Aorta (tissue), 5 donors: ENCODE results near the gene FAM107B. TPM values are rescaled to one million over a fixed set of nuclear protein-coding genes. Genes with fewer than 3 reads are reported as not detected.

Experiments used
- ATAC-seq: fragments of 200-7000 bp; cut with Tn5 transposase; one replicate; pipeline ENCODE4 v1.9.1; 2022; ENCODE audit warnings: moderate library complexity; ENCODE audit not compliant: low FRiP score
- DNase-seq, 2 donors: peaks; one replicate each; pipeline ENCODE4 v3.0.0-alpha.2; 2020
- H3K27ac ChIP-seq, 2 donors: one replicate each; pipeline ENCODE4 v1.5.1; 2013; ENCODE audit warnings: low read length in 2 of 2, mild to moderate bottlenecking in 2 of 2, moderate library complexity in 2 of 2, control low read depth in 1 of 2, inconsistent platforms in 1 of 2, low read depth in 1 of 2
- H3K27me3 ChIP-seq, 2 donors: one replicate each; pipeline ENCODE4 v1.6.1; 2013; ENCODE audit warnings: control low read depth in 1 of 2, low read length in 1 of 2, mild to moderate bottlenecking in 1 of 2, moderate library complexity in 1 of 2; ENCODE audit not compliant: insufficient read depth in 2 of 2, control insufficient read depth in 1 of 2
- H3K36me3 ChIP-seq, 2 donors: one replicate each; pipeline ENCODE4 v1.6.1; 2013; ENCODE audit warnings: control low read depth in 1 of 2, low read length in 1 of 2, mild to moderate bottlenecking in 1 of 2; ENCODE audit not compliant: insufficient read depth in 2 of 2, control insufficient read depth in 1 of 2
- H3K4me1 ChIP-seq, 2 donors: one replicate each; pipeline ENCODE4 v1.6.1; 2013; ENCODE audit warnings: low read length in 2 of 2, control low read depth in 1 of 2, mild to moderate bottlenecking in 1 of 2, moderate library complexity in 1 of 2; ENCODE audit not compliant: insufficient read depth in 2 of 2, control insufficient read depth in 1 of 2
- H3K4me3 ChIP-seq, 2 donors: one replicate each; pipeline ENCODE4 v1.5.1; 2013; ENCODE audit warnings: low read length in 2 of 2, control low read depth in 1 of 2, mild to moderate bottlenecking in 1 of 2
- H3K9me3 ChIP-seq: one replicate; pipeline ENCODE4 v1.6.1; 2013; ENCODE audit warnings: mild to moderate bottlenecking, low read length; ENCODE audit not compliant: control insufficient read depth
- WGBS, 2 donors: extraction: QIAGEN DNeasy Blood & Tissue Kit; methylation state at CpG; one replicate each; pipeline ENCODE4 v1.1.7; 2013; 5-methylcytosine and 5-hydroxymethylcytosine counted together
- intact Hi-C, 2 donors: fragments of 100-400 bp; cut with DNase I; formaldehyde crosslinking; loops; one replicate each; pipeline versions ENCODE4 v1.14.2 to v1.15.0; 2022
- polyA plus RNA-seq, 2 donors: library from polyadenylated mRNA; stranded (reverse); fragments of 200-250 nt; gene quantifications; one replicate each; pipeline ENCODE4 v1.2.3, GENCODE V29; 2013
- total RNA-seq, 2 donors: library from RNA; stranded (reverse); fragmentation: NEBNext Ultra II Directional; extraction: Animal tissue kit (Norgen Biotek cat#: 25700); gene quantifications; one replicate each; pipeline ENCODE4 v1.2.1, GENCODE V29; 2021
- donor health status: healthy with polysubstance abuse.
- donor health status: Bipolar disorder and iron deficiency.
- donor health status: DM: no; HTN: no; CAD: no.
- donor health status: DM: no; HTN: no; CAD: no.
- donor health status: DM: yes; HTN: yes; CAD: no.

FAM107B gene
- total and polyA plus RNA-seq, 4 donors = 16.6 to 58.5 (median 33.1) TPM

DNA sequence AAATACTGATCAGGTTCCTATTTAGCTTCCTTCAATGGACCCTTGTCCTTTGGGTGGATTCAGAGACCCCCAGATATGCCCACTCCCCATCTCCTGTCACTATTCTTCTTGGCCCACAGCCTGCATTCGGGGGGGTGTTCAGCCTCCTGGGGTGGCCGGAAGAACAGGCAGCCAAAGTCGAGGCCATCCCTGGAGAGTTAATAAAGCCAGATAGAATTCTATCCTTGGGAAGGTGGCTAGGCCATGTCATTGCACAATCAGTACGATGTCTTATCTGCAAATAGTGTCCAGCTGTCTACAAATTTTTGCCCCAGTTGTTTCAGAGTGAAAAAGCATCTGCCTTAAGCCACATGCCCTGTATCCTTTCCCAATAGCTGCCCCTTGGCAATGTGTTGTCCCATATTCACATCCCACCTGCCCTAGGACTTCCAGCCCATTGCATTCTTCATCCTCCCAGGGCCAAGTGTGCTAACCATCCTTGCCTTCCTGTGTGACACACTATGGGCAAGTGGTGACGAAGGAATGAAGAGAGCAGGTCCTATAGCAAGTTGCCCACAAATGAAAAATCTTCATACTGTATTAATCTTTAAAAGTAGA is 9.9 kb upstream of the FAM107B start:
- intact Hi-C loops = no loop called here
- WGBS, 2 donors = 84 to 87% methylated on average over 5 of the region's 5 CpGs

DNA sequence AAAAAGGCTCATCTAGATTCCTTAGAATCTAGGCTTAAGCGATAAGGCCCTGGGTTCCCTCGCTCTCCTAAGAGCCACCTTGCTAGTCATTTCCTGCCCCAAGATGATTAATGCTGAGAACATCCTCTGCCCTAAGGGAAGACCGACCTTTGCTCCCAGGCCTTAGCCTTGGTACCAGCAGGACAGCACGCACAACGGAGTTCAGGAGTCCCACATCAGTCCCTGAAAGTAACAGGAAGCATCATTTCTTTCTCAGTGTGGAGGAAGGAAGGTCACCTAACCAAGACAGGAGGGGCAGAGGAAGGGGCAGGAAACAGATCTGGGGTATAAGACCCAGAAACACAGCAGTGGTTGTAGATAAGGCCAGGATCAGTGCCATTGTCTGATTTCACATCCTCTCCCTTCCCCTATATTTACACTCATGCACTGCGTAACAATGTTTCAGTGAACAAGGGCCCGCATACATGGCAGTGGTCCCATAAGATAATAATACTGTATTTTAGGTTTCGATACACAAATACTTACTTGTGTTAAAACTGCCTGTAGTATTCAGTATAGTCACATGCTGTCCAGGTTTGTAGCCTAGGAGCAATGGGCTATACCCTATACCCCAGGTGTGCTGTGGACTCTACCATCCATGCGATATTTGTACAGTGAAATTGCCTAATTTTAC is 8.1 kb upstream of the FAM107B start:
- intact Hi-C loops = no loop called here
- 81 to 91% methylated on average over 9 of the region's 9 CpGs for WGBS, 2 donors
- Histone ChIP-seq H3K36me3 (no peaks in the 10 kb centered on the region), H3K27ac (no peak overlapping the region), H3K27me3 (no peaks in the 10 kb centered on the region), H3K4me3 (no peak overlapping the region), H3K9me3 (no peaks in the 10 kb centered on the region), H3K4me1 (no peaks in the 10 kb centered on the region)
- no peak for DNase-seq
- peak; percentile 47 for ATAC-seq

More for the DNA sequence above, 9.9 kb upstream of the FAM107B start:
- Histone ChIP-seq H3K4me3 (no peak overlapping the region), H3K27me3 (no peaks in the 10 kb centered on the region), H3K27ac (no peak overlapping the region), H3K9me3 (no peaks in the 10 kb centered on the region), H3K36me3 (no peaks in the 10 kb centered on the region), H3K4me1 (no peaks in the 10 kb centered on the region)
- ATAC-seq (no peak), DNase-seq (no peak)

DNA sequence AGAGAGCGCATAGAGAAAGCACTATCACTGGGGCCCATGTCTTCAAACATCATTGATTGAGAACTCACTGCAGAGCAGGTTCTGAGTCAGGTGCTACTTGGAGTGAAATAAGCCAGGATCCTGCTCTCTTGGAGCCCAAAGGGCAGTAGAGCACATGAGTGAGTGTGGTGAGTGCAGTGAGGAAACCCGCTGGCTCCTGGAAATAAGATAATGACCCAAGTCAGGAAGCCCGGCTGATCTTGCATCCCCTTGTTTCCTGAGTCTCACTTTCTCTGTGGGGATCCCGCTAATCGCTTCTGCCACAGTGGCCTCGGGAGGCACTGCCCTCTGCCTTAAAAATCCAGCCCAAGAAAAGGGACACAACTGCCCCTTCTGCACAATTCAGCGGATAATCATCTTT is 7.1 kb upstream of the FAM107B start:
- no peak overlapping the region for H3K27ac ChIP-seq
- intact Hi-C loops = no loop called here
- 85 to 87% methylated on average over 7 of the region's 7 CpGs for WGBS, 2 donors
- H3K36me3 ChIP-seq = no peaks in the 10 kb centered on the region
- H3K9me3 ChIP-seq = no peaks in the 10 kb centered on the region
- no peaks in the 10 kb centered on the region for H3K4me1 ChIP-seq
- no peak overlapping the region for H3K4me3 ChIP-seq
- DNase-seq = no peak
- ATAC-seq = no peak
- no peaks in the 10 kb centered on the region for H3K27me3 ChIP-seq

DNA sequence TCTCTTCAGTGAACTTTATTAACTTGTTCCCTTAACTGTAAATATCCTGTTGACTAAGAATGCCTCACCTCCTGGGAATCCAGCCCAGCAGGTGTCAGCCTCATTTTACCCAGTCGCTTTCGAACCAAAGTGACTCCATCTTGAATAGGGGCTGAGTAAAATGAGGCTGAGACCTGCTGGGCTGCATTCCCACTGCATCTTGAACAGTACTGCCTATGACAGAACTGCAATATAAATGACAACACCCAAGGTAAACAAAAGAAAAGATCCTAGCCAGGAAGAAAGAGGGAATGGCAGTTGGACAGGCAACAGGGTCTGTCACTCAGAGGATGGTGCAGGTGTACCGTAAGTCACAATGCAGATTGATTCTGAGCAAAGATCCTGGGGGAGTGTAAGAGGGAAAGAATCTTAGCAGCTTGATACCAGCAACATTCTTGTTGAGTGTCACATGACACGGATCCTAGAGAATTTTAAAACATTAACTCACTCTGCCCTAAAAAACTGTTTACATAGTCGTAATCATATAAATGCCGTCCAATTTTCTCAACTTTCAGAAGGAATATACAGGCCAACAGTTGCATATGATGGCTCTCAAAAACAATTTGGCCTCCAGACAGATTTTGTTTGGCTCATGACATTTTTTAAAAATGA is 4.4 kb upstream of the FAM107B start:
- peak; percentile 15 for ATAC-seq
- Histone ChIP-seq H3K27me3 (no peaks in the 10 kb centered on the region), H3K36me3 (no peaks in the 10 kb centered on the region), H3K4me3 (no peak overlapping the region), H3K4me1 (no peaks in the 10 kb centered on the region), H3K27ac (no peak overlapping the region), H3K9me3 (no peaks in the 10 kb centered on the region)
- intact Hi-C loops = no loop called here
- WGBS, 2 donors = 27 to 28% methylated on average over 6 of the region's 6 CpGs
- DNase-seq = no peak

DNA sequence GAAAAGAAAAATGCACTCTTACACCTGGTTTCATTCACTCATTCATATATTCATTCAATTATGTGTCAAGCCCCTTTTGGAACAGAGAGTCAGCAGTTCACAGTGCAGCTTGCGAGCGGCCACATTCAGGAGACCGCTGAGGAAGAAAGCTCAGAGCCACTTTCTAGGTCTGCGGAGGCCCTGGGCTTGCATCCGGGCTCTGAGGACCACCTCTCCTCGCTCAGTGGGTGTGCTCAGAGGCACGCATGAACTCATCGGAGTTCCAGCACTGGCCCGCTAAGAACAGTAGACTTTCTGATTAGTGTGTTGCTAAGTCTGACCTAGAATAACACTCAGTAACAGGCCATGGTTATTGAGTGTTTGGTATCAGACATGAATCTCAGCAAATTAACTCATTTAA is 1.8 kb upstream of the FAM107B start:
- H3K36me3 ChIP-seq = no peaks in the 10 kb centered on the region
- no peak overlapping the region for H3K4me3 ChIP-seq
- no peaks in the 10 kb centered on the region for H3K9me3 ChIP-seq
- intact Hi-C loops = no loop called here
- 91 to 93% methylated on average over 9 of the region's 9 CpGs for WGBS, 2 donors
- no peaks in the 10 kb centered on the region for H3K4me1 ChIP-seq
- H3K27ac ChIP-seq = no peak overlapping the region
- ATAC-seq (no peak), DNase-seq (no peak)
- no peaks in the 10 kb centered on the region for H3K27me3 ChIP-seq

DNA sequence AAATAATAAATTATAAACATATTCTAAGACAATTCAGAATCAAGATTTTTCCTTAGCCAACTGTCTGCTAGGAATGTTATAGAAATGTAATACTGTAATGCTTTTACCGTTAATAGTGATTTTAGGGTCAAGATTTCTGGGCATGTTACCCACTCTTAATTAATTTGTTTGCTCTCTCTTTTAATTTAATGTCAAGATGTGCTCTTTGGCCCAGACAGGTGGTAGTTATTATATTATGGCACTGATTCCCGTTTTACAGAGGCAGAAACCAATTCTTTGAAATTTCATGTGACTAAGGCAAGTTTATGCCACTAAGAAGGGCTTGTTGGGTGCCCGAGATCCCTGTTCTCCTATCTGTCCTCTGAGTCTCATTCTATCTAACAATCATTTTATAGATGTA is 959 bp upstream of the FAM107B start:
- no peak for ATAC-seq
- DNase-seq = no peak
- intact Hi-C loops = no loop called here
- no peak overlapping the region for H3K27ac ChIP-seq
- no peak overlapping the region for H3K4me3 ChIP-seq
- 91% methylated on average over 3 of the region's 3 CpGs for WGBS, 2 donors
- no peaks in the 10 kb centered on the region for H3K27me3 ChIP-seq
- H3K9me3 ChIP-seq = no peaks in the 10 kb centered on the region
- no peaks in the 10 kb centered on the region for H3K36me3 ChIP-seq
- no peaks in the 10 kb centered on the region for H3K4me1 ChIP-seq

DNA sequence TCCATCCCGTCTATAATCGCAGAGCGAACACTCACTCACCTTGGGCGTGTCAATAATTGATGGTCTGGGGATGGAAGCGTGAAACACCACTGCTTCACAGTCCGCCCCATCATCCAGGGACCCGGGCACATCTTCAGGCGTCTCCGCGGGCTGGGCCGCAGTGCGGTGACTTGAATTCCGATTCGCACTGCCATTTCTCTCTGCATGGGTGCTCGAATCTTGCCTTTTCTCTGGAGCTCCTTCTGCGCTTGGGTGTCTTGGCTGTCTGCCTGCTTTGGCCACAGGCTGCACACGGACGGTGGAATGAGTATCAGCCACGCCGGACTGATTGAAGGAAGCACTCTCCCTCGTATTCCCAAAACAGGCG is 500 bp downstream of the FAM107B start:
- no peak overlapping the region for H3K27ac ChIP-seq
- WGBS, 2 donors = 92 to 94% methylated on average over 22 of the region's 22 CpGs
- DNase-seq (no peak), ATAC-seq (no peak)
- H3K4me3 ChIP-seq = no peak overlapping the region
- H3K27me3 ChIP-seq = no peaks in the 10 kb centered on the region
- H3K4me1 ChIP-seq = no peaks in the 10 kb centered on the region
- H3K9me3 ChIP-seq = no peaks in the 10 kb centered on the region
- intact Hi-C loops = no loop called here
- no peaks in the 10 kb centered on the region for H3K36me3 ChIP-seq

DNA sequence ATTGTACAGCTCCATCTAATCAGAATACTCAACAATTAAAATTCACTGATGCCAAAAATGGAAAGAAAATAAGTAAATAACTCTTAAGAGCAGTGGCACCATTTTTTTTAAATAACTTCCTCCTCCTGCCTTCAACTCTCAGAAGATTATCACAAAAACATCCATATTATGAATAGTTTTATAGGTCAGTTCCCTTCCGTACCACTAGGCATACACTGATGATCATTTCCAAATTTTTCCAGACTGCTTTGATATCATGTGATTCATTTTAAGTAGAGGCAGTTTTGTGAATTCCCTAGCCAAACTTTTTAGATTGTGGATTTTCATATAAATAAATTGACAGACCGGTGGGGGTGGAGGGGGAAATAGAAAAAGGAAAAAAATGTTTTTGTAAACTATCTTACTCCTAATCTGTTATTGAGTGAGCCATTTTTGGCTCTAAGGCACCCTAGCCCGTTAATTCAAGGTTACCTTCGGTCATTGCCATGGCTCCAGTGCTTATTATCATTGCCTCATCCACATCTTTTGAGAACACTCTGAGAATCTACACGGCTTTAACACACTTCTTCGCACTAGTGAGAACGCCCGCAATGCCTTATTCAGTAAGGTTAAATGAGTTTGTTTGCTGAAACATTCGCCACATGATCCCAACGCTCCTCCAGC is 1.0 kb downstream of the FAM107B start:
- H3K9me3 ChIP-seq = no peaks in the 10 kb centered on the region
- intact Hi-C loops = no loop called here
- H3K36me3 ChIP-seq = no peaks in the 10 kb centered on the region
- ATAC-seq (no peak), DNase-seq (no peak)
- H3K4me1 ChIP-seq = no peaks in the 10 kb centered on the region
- H3K4me3 ChIP-seq = no peak overlapping the region
- no peak overlapping the region for H3K27ac ChIP-seq
- WGBS, 2 donors = 82 to 85% methylated on average over 10 of the region's 10 CpGs
- no peaks in the 10 kb centered on the region for H3K27me3 ChIP-seq
